ENCODE measurements around the gene RTN4. TPM values are rescaled to one million over a fixed set of nuclear protein-coding genes. Genes with fewer than 3 reads are reported as not detected.

RTN4 gene
- total and polyA plus RNA-seq, 2 experiments from 2014 or later: 218 to 221 TPM

- no peak for ATAC-seq
- DNase-seq (ENCODE audit: low spot score): no peak
- peaks cover 20% of the 10 kb centered on the region for H3K4me1 ChIP-seq (ENCODE audit: insufficient read depth)
- H3K9me2 ChIP-seq (ENCODE audit: insufficient read depth): peaks cover 6% of the 10 kb centered on the region; the same call in 1 of the 2 replicates
- no peak overlapping the region for H3K4me3 Mint-ChIP-seq
- H3K9me3 Mint-ChIP-seq: no peaks in the 10 kb centered on the region
- no peak overlapping the region for H2AFZ ChIP-seq
- H3K4me1 Mint-ChIP-seq: peaks cover 34% of the 10 kb centered on the region
- no peaks in the 10 kb centered on the region for H3K36me3 ChIP-seq (ENCODE audit: insufficient read depth)
- H3K27me3 ChIP-seq (ENCODE audit: insufficient read depth): no peaks in the 10 kb centered on the region
- H4K20me1 ChIP-seq (replicated peaks; ENCODE audit: insufficient read depth): no peaks in the 10 kb centered on the region
- no peak overlapping the region for H3K27ac Mint-ChIP-seq
- H3K36me3 Mint-ChIP-seq (ENCODE audit: low read depth): peaks cover 14% of the 10 kb centered on the region
- TF ChIP-seq EZH2phosphoT487 (IDR thresholded peaks at IDR 0.05; ENCODE audit: unreplicated experiment) (no peak), ZNF462 (CRISPR knock-in tag; IDR thresholded peaks at IDR 0.05) (no peak), EZH2 (IDR thresholded peaks at IDR 0.05; ENCODE audit: low read depth, unreplicated experiment) (no peak), JUNB (IDR thresholded peaks at IDR 0.05; ENCODE audit: unreplicated experiment) (no peak), ZNF114 (CRISPR knock-in tag; IDR thresholded peaks at IDR 0.05) (no peak), NANOG (IDR thresholded peaks at IDR 0.05; ENCODE audit: borderline replicate concordance) (no peak), CTCF (conservative IDR thresholded peaks at IDR 0.05; ENCODE audit: low read depth in 2 of 2) (no peak), REST (IDR thresholded peaks at IDR 0.05; ENCODE audit: unreplicated experiment) (no peak), POLR2AphosphoS5 (IDR thresholded peaks at IDR 0.05; ENCODE audit: low read depth) (no peak), ZNF331 (CRISPR knock-in tag; IDR thresholded peaks at IDR 0.05; ENCODE audit: low read depth) (no peak), STAT1 (IDR thresholded peaks at IDR 0.05; ENCODE audit: unreplicated experiment) (no peak), ETS1 (IDR thresholded peaks at IDR 0.05) (no peak), CREB1 (CRISPR knock-in tag; IDR thresholded peaks at IDR 0.05; ENCODE audit: low read depth) (no peak)
- H3K4me2 ChIP-seq: no peak overlapping the region
- peaks cover 14% of the 10 kb centered on the region for H3K27me3 Mint-ChIP-seq (ENCODE audit: insufficient read depth, low read depth, poor library complexity)
- no peak overlapping the region for H3K4me3 ChIP-seq
- no peak overlapping the region for H3K27ac ChIP-seq (ENCODE audit: low read depth)
- H3K79me2 ChIP-seq (replicated peaks; ENCODE audit: insufficient read depth): no peaks in the 10 kb centered on the region
- no peaks in the 10 kb centered on the region for H3F3A ChIP-seq (replicated peaks; ENCODE audit: low read depth)
These were observed 87.7 kb downstream of the RTN4 start for GRCh38 chr2:54962511-54962910.

Measured in GM23338 (cell line).